ENCODE measurements around the gene CPNE1. TPM values are rescaled to one million over a fixed set of nuclear protein-coding genes. Genes with fewer than 3 reads are reported as not detected.
"Not testable (repeated sequence)": the region's sequence is repeated elsewhere in the genome, so short reads cannot be mapped to it uniquely, and the experiment has no call there.

CPNE1 gene
- total and polyA plus RNA-seq, 8 donors = 59.7 to 138 (median 75.2) TPM

DNA sequence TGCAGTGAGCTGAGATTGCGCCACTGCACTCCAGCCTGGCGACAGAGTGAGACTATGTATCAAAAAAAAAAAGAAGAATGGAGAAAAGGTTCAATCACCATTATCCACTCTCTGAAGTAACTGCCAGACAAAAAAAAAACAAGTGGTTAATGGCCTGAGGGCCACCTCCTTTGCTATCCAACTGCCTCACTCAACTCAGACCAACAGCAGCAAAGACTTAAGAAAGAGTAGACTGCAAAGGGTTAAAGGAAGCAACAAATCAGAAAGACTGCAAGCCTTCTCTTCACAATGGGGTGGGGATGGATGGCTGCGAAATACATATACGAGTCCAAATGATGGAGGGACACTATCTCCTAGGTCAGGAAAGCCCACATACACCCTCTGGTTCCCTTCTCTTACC, 31.3 kb upstream of the CPNE1 start:
- Histone ChIP-seq H3K9me3 (no peaks in the 10 kb centered on the region), H3K4me3 (no peak overlapping the region), H3K36me3 (peaks cover 0 to 20% (median 0%) of the 10 kb centered on the region in 3 donors), H3K27me3 (no peaks in the 10 kb centered on the region), H3K4me1 (peaks cover 0 to 15% (median 6%) of the 10 kb centered on the region in 3 donors), H3K27ac (no peak overlapping the region)
- ATAC-seq (no peak), DNase-seq (no peak), FAIRE-seq (no peak)
- WGBS, 2 donors = 93 to 95% methylated on average over 4 of the region's 4 CpGs
- TF ChIP-seq, protein P1, sequence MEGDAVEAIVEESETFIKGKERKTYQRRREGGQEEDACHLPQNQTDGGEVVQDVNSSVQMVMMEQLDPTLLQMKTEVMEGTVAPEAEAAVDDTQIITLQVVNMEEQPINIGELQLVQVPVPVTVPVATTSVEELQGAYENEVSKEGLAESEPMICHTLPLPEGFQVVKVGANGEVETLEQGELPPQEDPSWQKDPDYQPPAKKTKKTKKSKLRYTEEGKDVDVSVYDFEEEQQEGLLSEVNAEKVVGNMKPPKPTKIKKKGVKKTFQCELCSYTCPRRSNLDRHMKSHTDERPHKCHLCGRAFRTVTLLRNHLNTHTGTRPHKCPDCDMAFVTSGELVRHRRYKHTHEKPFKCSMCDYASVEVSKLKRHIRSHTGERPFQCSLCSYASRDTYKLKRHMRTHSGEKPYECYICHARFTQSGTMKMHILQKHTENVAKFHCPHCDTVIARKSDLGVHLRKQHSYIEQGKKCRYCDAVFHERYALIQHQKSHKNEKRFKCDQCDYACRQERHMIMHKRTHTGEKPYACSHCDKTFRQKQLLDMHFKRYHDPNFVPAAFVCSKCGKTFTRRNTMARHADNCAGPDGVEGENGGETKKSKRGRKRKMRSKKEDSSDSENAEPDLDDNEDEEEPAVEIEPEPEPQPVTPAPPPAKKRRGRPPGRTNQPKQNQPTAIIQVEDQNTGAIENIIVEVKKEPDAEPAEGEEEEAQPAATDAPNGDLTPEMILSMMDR (IDR thresholded peaks at IDR 0.05) = no peak
- intact Hi-C loops (cut with DNase I) = no loop called here

DNA sequence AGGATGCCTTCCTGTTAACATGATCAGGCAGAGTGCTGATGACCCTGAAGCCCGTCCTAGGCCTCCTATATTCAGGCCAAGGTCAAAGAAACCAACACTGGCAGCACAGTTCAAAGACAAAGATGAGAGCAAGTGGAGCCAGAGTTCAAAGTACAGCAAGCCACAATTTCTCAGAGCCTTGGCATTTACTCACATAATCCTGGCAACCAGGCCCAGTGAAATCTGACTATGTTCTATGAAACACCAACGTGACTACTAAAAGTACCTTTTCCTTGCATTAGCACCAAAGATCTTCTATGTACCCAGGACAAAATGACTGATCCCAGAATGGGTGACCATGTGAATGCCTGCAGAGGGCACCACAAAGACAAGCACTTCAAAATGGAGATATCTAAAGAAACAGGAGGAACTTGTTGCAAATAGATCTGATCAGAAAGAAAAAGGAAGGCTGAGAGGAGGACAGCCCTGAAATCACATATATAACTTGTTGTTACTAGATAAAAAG, 30.6 kb upstream of the CPNE1 start:
- ATAC-seq = no peak
- no peaks in the 10 kb centered on the region for H3K9me3 ChIP-seq
- FAIRE-seq = no peak
- 43 to 59% methylated on average over 2 of the region's 2 CpGs for WGBS, 2 donors
- H3K36me3 ChIP-seq = peaks cover 0 to 26% (median 1%) of the 10 kb centered on the region in 3 donors
- H3K4me1 ChIP-seq = peaks cover 0 to 10% (median 3%) of the 10 kb centered on the region in 3 donors
- DNase-seq = no peak
- TF ChIP-seq, protein P1 (IDR thresholded peaks at IDR 0.05) = no peak
- no peak overlapping the region for H3K4me3 ChIP-seq
- no peaks in the 10 kb centered on the region for H3K27me3 ChIP-seq
- intact Hi-C loops (cut with DNase I) = no loop called here
- no peak overlapping the region for H3K27ac ChIP-seq

GRCh38 chr20:35690265-35690664, 25.6 kb upstream of the CPNE1 start:
- WGBS, 2 donors = 85 to 86% methylated on average over 4 of the region's 4 CpGs
- no peak overlapping the region for H3K27ac ChIP-seq
- DNase-seq (no peak), ATAC-seq (no peak), FAIRE-seq (no peak)
- H3K4me1 ChIP-seq = no peaks in the 10 kb centered on the region
- TF ChIP-seq, protein P1 (IDR thresholded peaks at IDR 0.05) = no peak
- no peaks in the 10 kb centered on the region for H3K9me3 ChIP-seq
- H3K36me3 ChIP-seq = peaks cover 0 to 56% (median 11%) of the 10 kb centered on the region in 3 donors
- intact Hi-C loops (cut with DNase I) = no loop called here
- no peak overlapping the region for H3K4me3 ChIP-seq
- no peaks in the 10 kb centered on the region for H3K27me3 ChIP-seq

DNA sequence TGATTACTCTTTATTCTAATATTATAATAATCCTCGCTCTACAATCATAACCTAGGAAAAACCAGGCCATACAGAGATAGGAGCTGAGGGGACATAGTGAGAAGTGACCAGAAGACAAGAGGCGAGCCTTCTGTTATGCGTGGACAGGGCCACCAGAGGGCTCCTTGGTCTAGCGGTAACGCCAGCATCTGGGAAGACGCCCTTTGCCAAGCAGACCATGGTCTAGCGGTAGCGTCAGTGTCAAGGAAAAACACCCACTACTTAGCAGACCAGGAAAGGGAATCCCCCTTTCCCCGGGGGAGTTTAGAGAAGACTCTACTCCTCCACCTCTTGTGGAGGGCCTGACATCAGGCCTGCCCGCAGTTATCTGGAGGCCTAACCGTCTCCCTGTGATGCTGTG, 22.2 kb upstream of the CPNE1 start:
- FAIRE-seq; H3K4me1 ChIP-seq; H3K27ac ChIP-seq; H3K4me3 ChIP-seq; intact Hi-C loops (cut with DNase I); H3K27me3 ChIP-seq; H3K9me3 ChIP-seq; ATAC-seq; DNase-seq: not testable (repeated sequence)
- peaks cover 0 to 45% (median 11%) of the 10 kb centered on the region in 3 donors for H3K36me3 ChIP-seq
- 90 to 94% methylated on average over 11 of the region's 11 CpGs for WGBS, 2 donors

DNA sequence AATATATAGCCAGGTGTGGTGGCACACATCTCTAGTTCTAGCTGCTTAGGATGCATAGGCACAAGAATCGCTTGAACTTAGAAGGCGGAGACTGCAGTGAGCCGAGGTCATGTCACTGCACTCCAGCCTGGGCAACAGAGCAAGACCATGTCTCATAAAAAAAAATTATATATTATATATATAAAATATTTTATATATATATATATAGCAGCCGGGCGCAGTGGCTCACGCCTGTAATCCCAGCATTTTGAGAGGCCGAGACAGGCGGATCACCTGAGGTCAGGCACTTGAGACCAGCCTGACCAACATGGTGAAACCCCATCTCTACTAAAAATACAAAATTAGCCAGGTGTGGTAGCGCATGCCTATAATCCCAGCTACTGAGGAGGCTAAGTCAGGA, 20.7 kb upstream of the CPNE1 start:
- H3K4me3 ChIP-seq; H3K9me3 ChIP-seq; H3K27ac ChIP-seq; intact Hi-C loops (cut with DNase I); H3K27me3 ChIP-seq; FAIRE-seq; ATAC-seq; H3K4me1 ChIP-seq; DNase-seq: not testable (repeated sequence)
- peaks cover 0 to 37% (median 10%) of the 10 kb centered on the region in 3 donors for H3K36me3 ChIP-seq
- 95% methylated on average over 9 of the region's 9 CpGs for WGBS, 2 donors

DNA sequence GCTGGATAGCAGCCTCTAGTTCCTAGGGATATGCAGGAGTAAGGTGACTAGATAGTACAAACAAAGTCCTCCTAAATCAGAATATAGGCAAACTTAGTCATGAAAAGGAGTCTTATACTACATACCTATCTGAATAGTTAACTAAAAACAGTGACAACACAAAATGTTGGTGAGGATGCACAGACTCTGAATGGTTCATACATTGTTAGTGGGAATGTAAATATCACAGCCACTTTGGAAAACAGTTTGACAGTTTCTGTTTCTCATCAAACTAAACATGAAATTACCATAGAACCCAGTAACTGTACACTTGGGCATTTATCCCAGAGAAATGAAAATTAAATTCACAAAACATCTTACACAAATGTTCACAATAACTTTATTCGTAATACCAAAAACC, 17.3 kb upstream of the CPNE1 start:
- FAIRE-seq = no peak
- DNase-seq = no peak
- Histone ChIP-seq H3K4me1 (no peaks in the 10 kb centered on the region), H3K4me3 (no peak overlapping the region), H3K9me3 (no peaks in the 10 kb centered on the region), H3K27ac (no peak overlapping the region), H3K36me3 (peaks cover 0 to 7% (median 2%) of the 10 kb centered on the region in 3 donors), H3K27me3 (no peaks in the 10 kb centered on the region)
- 95 to 98% methylated on average over 1 of the region's 1 CpG for WGBS, 2 donors
- TF ChIP-seq, protein P1 (IDR thresholded peaks at IDR 0.05) = no peak
- no peak for ATAC-seq
- intact Hi-C loops (cut with DNase I) = no loop called here

Measured in pancreas (tissue), 10 donors.